ENCODE measurements around the gene BDH1.

Gene BDH1

GRCh38 chr3:197550489-197550888 is 5.3 kb downstream of the BDH1 start:
- H3K4me3 ChIP-seq (ENCODE audit: low read depth in 1 of 2, low read length in 2 of 2) = no peak overlapping the region
- peaks cover 14% of the 10 kb centered on the region for H3K4me1 ChIP-seq (ENCODE audit: insufficient read depth, low read length)
- peaks cover 64% of the 10 kb centered on the region for H3K36me3 ChIP-seq (ENCODE audit: insufficient read depth, low read length)
- H3K27ac ChIP-seq (ENCODE audit: low read length) = no peak overlapping the region
- TF ChIP-seq EZH2 (IDR thresholded peaks at IDR 0.05; ENCODE audit: borderline replicate concordance, low read depth, low read length, severe bottlenecking) (no peak), CTCF (IDR thresholded peaks at IDR 0.05; ENCODE audit: borderline replicate concordance, extremely low read depth, low read length, poor library complexity, severe bottlenecking) (no peak)
- H3K79me2 ChIP-seq (ENCODE audit: insufficient read depth, low read length) = peaks cover 94% of the 10 kb centered on the region
- no peaks in the 10 kb centered on the region for H3K9me3 ChIP-seq (ENCODE audit: insufficient read depth, low read length, severe bottlenecking)
- peaks cover 55% of the 10 kb centered on the region for H4K20me1 ChIP-seq (ENCODE audit: insufficient read depth, low read length)
- no peak overlapping the region for H2AFZ ChIP-seq (ENCODE audit: low read depth, low read length)
- H3K4me2 ChIP-seq (ENCODE audit: insufficient read depth, low read length) = no peak overlapping the region
- H3K27me3 ChIP-seq (ENCODE audit: insufficient read depth, low read length, poor library complexity) = no peaks in the 10 kb centered on the region
- no peak overlapping the region for H3K9ac ChIP-seq (ENCODE audit: low read depth, low read length)
- DNase-seq (no peak), ATAC-seq (ENCODE audit: insufficient read depth, low read depth) (no peak)

- no peak for DNase-seq
- Histone ChIP-seq H3K4me2 (ENCODE audit: insufficient read depth, low read length) (no peak overlapping the region), H3K4me1 (ENCODE audit: insufficient read depth, low read length) (peaks cover 11% of the 10 kb centered on the region), H3K9ac (ENCODE audit: low read depth, low read length) (no peak overlapping the region), H3K27me3 (ENCODE audit: insufficient read depth, low read length, poor library complexity) (no peaks in the 10 kb centered on the region), H3K79me2 (ENCODE audit: insufficient read depth, low read length) (peaks cover 94% of the 10 kb centered on the region), H3K9me3 (ENCODE audit: insufficient read depth, low read length, severe bottlenecking) (no peaks in the 10 kb centered on the region), H2AFZ (ENCODE audit: low read depth, low read length) (no peak overlapping the region), H3K27ac (ENCODE audit: low read length) (no peak overlapping the region), H3K4me3 (ENCODE audit: low read depth in 1 of 2, low read length in 2 of 2) (no peak overlapping the region), H4K20me1 (ENCODE audit: insufficient read depth, low read length) (peaks cover 60% of the 10 kb centered on the region), H3K36me3 (ENCODE audit: insufficient read depth, low read length) (peaks cover 74% of the 10 kb centered on the region)
- TF ChIP-seq CTCF (IDR thresholded peaks at IDR 0.05; ENCODE audit: borderline replicate concordance, extremely low read depth, low read length, poor library complexity, severe bottlenecking) (no peak), EZH2 (IDR thresholded peaks at IDR 0.05; ENCODE audit: borderline replicate concordance, low read depth, low read length, severe bottlenecking) (no peak)
- ATAC-seq (ENCODE audit: insufficient read depth, low read depth) = no peak
Measured at GRCh38 chr3:197549261-197549885, 6.4 kb downstream of the BDH1 start.

GRCh38 chr3:197547306-197548011 is 8.3 kb downstream of the BDH1 start:
- Histone ChIP-seq H3K27ac (ENCODE audit: low read length) (no peak overlapping the region), H3K36me3 (ENCODE audit: insufficient read depth, low read length) (peaks cover 82% of the 10 kb centered on the region), H3K9ac (ENCODE audit: low read depth, low read length) (0 out of 2 replicates have a peak overlapping the region, but pooled peaks have one; percentile 3), H3K79me2 (ENCODE audit: insufficient read depth, low read length) (peaks cover 90% of the 10 kb centered on the region), H2AFZ (ENCODE audit: low read depth, low read length) (no peak overlapping the region), H3K9me3 (ENCODE audit: insufficient read depth, low read length, severe bottlenecking) (no peaks in the 10 kb centered on the region), H3K27me3 (ENCODE audit: insufficient read depth, low read length, poor library complexity) (no peaks in the 10 kb centered on the region), H3K4me3 (ENCODE audit: low read depth in 1 of 2, low read length in 2 of 2) (no peak overlapping the region), H3K4me2 (ENCODE audit: insufficient read depth, low read length) (no peak overlapping the region), H3K4me1 (ENCODE audit: insufficient read depth, low read length) (no peaks in the 10 kb centered on the region), H4K20me1 (ENCODE audit: insufficient read depth, low read length) (peaks cover 71% of the 10 kb centered on the region)
- ATAC-seq (ENCODE audit: insufficient read depth, low read depth) = no peak
- DNase-seq = no peak
- no peak for TF ChIP-seq EZH2 (IDR thresholded peaks at IDR 0.05; ENCODE audit: borderline replicate concordance, low read depth, low read length, severe bottlenecking)
- TF ChIP-seq CTCF (IDR thresholded peaks at IDR 0.05; ENCODE audit: borderline replicate concordance, extremely low read depth, low read length, poor library complexity, severe bottlenecking) = no peak

All from DND-41 (cell line).